ENCODE results near the gene STRBP. TPM values are rescaled to one million over a fixed set of nuclear protein-coding genes. Genes with fewer than 3 reads are reported as not detected.
A peak's percentile ranks its signal among the peaks of the same experiment; 100 is the strongest.

Gene STRBP
- total and polyA plus RNA-seq, 2 of the 8 experiments (the other 6 are each of a cell fraction or from before 2014, with no cell fraction given) = 29.7 to 105 TPM

GRCh38 chr9:123104807-123105206 lies 163.6 kb downstream of the STRBP start:
- Histone ChIP-seq H3K56ac (replicated peaks; ENCODE audit: insufficient read length, low read depth, low read length) (no peak overlapping the region), H3K4me2 (ENCODE audit: insufficient read depth in 1 of 2, low read depth in 2 of 2, low read length in 2 of 2) (no peak overlapping the region), H3K14ac (ENCODE audit: insufficient read length) (no peak overlapping the region), H3K9ac (replicated peaks in 1 of 4; ENCODE audit: extremely low read depth in 1 of 4, low read depth in 3 of 4, low read length in 3 of 4) (no peak overlapping the region), H3K79me1 (ENCODE audit: low read depth, low read length) (0 out of 2 replicates have a peak, but pooled peaks cover 2% of the 10 kb centered on the region), H4K8ac (ENCODE audit: extremely low read depth, insufficient read depth, low read length) (no peak overlapping the region), H3K4me1 (replicated peaks in 1 of 4; ENCODE audit: control insufficient read depth in 3 of 4, insufficient read depth in 4 of 4, low read length in 3 of 4) (peaks cover 0 to 10% (median 6%) of the 10 kb centered on the region in 4 experiments; a peak in 6 of 7 replicates), H3K18ac (ENCODE audit: extremely low read depth, low read length) (no peak overlapping the region), H3K4ac (replicated peaks; ENCODE audit: insufficient read length, low read depth, low read length) (no peak overlapping the region), H4K91ac (replicated peaks; ENCODE audit: insufficient read length, low read length) (no peak overlapping the region), H3K79me2 (ENCODE audit: control insufficient read depth in 1 of 2, insufficient read depth in 2 of 2, low read length in 2 of 2) (no peaks in the 10 kb centered on the region), H4K5ac (ENCODE audit: insufficient read length, low read depth, low read length) (no peak overlapping the region), H3K23ac (ENCODE audit: insufficient read length) (no peak overlapping the region), H2AK5ac (ENCODE audit: low read depth, low read length) (no peak overlapping the region), H3K27ac (ENCODE audit: low read depth, low read length) (no peak overlapping the region), H3K27me3 (replicated peaks in 1 of 4; ENCODE audit: control insufficient read depth in 3 of 4, extremely low read depth in 1 of 4, insufficient read depth in 3 of 4, low read length in 3 of 4) (no peaks in the 10 kb centered on the region), H2BK5ac (ENCODE audit: low read depth, low read length) (no peak overlapping the region), H2AFZ (ENCODE audit: low read length) (no peak overlapping the region), H3K4me3 (ENCODE audit: extremely low read depth in 1 of 4, insufficient read depth in 2 of 4, low read depth in 3 of 4, low read length in 4 of 4) (no peak overlapping the region), H3K36me3 (ENCODE audit: control insufficient read depth in 2 of 4, insufficient read depth in 4 of 4, low read length in 3 of 4) (peaks cover 13 to 58% (median 26%) of the 10 kb centered on the region in 4 experiments), H3K9me3 (ENCODE audit: insufficient read depth in 2 of 2, low read depth in 1 of 2, low read length in 1 of 2) (no peaks in the 10 kb centered on the region), H3K23me2 (ENCODE audit: low read depth, low read length) (no peaks in the 10 kb centered on the region), H2BK12ac (ENCODE audit: low read depth, low read length) (no peak overlapping the region), H2BK15ac (ENCODE audit: low read length) (no peak overlapping the region), H2BK20ac (ENCODE audit: low read length) (no peak overlapping the region), H2BK120ac (replicated peaks; ENCODE audit: low read depth, low read length) (no peak overlapping the region), H4K20me1 (replicated peaks in 1 of 2; ENCODE audit: control insufficient read depth in 1 of 2, insufficient read depth in 2 of 2, low read length in 2 of 2) (peaks cover 3 to 4% of the 10 kb centered on the region in 2 experiments)
- WGBS, 2 experiments (ENCODE audit: extremely low coverage in 1 of 2, insufficient coverage in 1 of 2, insufficient read length in 1 of 2, insufficient replicate concordance in 2 of 2, low coverage in 1 of 2, low lambda C conversion rate in 2 of 2, missing lambda C conversion rate in 1 of 2) = 88% methylated on average over 7 of the region's 7 CpGs; no CpG with 5 or more reads in 1 of the 2 experiments
- CTCF ChIA-PET (ENCODE audit: partially characterized antibody) = interaction anchor here (1.5 to 6.0 kb wide), 4 partner anchors 13 to 245 kb away, joined by 3 to 49 read pairs (median 5); no protein-coding TSS in a partner anchor
- no peak for FAIRE-seq
- no peak for DNase-seq (ENCODE audit: low read depth in 1 of 2, low spot score in 2 of 2)
- POLR2A ChIA-PET (ENCODE audit: partially characterized antibody) = interaction anchor here (0.6 to 1.3 kb wide), 6 partner anchors 9 to 277 kb away, joined by 3 to 6 read pairs (median 3); no protein-coding TSS in a partner anchor
- no peak for TF ChIP-seq EZH2 (IDR thresholded peaks at IDR 0.05; ENCODE audit: low read depth, low read length, severe bottlenecking)
- TF ChIP-seq POLR2AphosphoS5 (IDR thresholded peaks at IDR 0.05; ENCODE audit: low read depth, low read length) = 0 out of 2 replicates have a peak, but pooled peaks have one; percentile 29
- TF ChIP-seq CHD2 (IDR thresholded peaks at IDR 0.05; ENCODE audit: low read length) = no peak

Data from H1 (cell line).